HG03066 (cell line): ENCODE results near the gene TMEM164.
A peak's percentile ranks its signal among the peaks of the same experiment; 100 is the strongest.

Experiments used
- ATAC-seq: cut with Tn5 transposase; IDR thresholded peaks from one replicate; pipeline ENCODE4 v1.9.1; 2021; ENCODE audit warnings: low read depth; ENCODE audit not compliant: unreplicated experiment

TMEM164 gene

DNA sequence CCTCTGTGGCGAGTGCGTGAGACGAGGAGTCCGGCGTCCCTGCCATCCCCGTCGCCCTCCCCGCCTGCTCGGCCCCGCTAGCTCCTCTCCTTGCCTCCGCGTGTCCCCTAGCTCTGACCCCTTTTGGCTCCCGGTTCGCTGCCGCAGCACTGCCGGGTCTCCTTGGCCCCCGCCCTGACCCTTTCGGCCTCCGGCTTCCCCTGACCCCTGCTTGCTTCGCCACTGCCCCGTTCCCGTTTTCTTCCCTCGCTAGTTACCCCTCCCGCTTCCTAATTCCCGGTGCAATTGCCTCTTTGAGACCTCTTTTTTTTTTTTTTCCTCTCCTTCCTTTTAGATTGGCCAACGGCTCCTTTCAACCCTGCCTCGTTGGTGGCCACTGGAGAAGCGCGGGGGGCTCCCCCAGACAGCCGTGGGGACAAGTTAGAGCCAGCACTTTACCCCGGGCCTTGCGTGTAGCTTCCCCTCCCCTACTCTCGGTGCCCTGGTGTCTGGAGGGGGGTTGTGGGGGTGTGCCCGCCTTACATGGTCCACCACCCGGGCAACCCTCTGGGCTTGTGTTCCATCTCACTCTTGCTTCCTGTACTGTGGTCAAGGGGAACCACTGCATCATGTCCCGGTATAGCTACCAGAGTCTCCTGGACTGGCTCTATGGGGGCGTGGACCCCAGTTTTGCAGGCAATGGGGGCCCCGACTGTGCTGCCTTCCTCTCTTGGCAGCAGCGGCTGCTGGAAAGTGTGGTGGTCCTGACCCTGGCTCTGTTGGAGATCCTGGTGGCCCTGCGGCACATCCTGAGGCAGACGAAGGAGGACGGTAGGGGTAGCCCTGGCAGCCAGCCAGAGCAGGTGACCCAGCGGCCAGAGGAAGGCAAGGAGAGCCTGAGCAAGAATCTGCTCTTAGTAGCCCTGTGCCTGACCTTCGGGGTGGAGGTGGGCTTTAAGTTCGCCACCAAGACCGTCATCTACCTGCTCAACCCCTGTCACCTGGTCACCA is 548 bp downstream of the TMEM164 start:
- ATAC-seq: no peak

- no peak for ATAC-seq
These were observed 1.3 kb downstream of the TMEM164 start for GRCh38 chrX:110004215-110004614.

- no peak for ATAC-seq
These were observed 1.9 kb downstream of the TMEM164 start for GRCh38 chrX:110004731-110005369.

DNA sequence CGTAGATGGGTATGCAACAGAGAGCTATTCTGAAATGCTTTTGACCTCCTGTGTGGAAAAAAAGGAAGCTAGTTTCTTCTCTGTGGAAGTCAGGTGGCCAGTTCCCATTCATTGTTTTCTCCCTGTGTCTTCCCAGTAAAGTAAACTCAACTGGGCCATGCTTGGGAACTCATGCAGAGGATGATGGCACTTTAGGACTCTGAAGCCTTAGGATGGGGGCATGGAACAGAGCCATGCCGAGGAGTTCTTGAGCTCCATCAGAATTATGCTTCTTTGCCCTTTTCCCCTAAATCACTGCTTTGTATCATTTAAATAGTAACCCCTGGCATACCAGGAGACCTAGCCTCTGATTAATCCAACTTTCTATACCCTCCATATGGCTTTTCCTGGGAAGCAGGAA is 3.2 kb downstream of the TMEM164 start:
- ATAC-seq: no peak

DNA sequence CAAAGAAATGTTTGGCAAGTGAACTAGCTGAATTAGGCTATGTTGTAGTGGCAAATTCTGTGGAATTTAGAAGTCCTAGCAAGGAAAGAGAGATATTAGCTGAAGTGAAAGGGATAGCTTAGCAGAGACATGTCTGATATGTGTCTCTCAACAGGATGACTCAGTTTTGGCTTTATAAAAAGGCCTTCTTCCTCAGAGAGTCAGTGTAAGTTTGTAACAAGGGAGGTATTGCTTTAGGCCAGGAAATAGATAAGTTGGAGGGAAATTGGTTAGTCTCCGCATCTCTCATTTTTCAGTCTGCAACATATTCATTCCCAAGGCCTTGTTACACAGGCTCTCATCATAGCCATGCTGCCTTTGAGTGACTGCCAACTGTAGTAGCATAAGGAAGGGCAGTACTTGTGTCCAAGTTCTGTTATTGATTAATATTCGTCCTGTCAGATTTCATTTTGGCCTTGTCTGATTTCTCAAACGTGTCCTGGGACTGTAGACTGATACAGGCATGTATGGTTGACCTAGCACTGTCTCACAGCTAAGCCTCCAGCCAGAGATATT is 4.0 kb downstream of the TMEM164 start:
- ATAC-seq: no peak

DNA sequence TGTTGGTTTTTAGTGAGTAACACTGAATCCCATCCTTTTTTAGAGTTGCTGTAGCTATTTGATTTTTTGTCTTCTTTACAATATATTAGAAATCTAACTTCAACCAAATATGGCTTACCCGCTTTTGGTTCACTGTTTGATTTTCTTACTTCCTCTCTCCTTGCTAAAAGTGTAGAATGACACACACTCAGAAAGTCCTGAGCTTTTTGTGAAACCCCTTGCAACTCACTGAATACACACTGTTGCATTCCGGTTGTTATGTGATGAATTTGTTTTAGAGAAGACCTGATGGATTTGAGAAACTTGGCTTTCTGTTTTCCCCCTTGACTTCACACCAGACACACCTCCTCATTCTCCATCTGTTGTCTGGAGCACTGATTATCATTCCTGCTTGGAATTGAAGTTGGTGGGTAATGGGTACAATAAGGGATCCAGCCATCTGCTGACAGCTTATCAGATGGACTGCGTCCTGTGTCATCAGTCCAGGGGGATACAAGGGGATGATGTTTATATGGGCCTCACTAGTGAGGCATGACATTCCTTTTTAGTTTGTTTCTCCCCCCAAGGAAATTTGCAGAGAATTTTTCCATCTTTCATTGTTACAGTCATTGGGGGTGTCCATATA is 5.2 kb downstream of the TMEM164 start:
- peak; percentile 45 for ATAC-seq

- ATAC-seq: no peak
These were observed 10.0 kb downstream of the TMEM164 start for GRCh38 chrX:110012818-110013485.

DNA sequence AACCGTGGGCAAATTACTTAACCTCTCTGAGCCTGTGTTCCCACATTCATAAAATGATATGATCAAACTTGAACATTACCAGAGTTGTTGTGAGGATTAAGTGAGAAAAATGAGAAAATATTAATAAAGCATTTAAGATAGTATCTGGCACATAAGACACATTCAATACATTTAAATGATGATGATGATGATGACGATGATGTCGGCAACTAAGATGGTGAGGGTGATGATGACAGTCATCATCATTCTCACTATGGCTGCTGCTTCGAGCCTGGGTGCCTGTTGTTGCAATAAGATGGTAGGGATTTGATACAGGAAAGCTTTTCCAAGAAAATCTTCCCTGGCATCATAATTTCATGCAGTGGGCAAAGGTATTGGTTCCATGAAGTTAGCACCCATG is 11.1 kb downstream of the TMEM164 start:
- no peak for ATAC-seq

- ATAC-seq: no peak
These were observed 12.1 kb downstream of the TMEM164 start for GRCh38 chrX:110015032-110015431.

GRCh38 chrX:110015915-110016314 is 13.0 kb downstream of the TMEM164 start:
- no peak for ATAC-seq

DNA sequence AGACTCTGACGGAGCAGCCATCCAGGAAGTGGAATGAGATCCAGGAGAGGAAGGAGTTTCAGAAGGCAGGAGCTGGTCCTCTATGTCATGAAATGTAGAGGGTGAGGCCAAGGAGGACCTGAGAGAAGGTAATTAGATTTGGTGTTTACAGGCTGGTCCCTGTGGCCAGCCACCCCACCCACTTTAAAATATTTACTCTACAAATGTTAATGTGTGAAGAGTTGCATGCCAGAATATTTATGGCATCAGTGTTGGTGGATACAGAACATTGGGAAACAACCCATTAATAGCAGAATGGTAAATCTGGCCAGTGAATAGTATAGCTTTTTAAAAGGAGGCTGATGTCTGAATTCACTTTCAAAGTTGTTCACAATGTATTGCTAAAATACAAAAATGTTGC is 17.6 kb downstream of the TMEM164 start:
- ATAC-seq: no peak

GRCh38 chrX:110021258-110022022 is 18.5 kb downstream of the TMEM164 start:
- no peak for ATAC-seq

DNA sequence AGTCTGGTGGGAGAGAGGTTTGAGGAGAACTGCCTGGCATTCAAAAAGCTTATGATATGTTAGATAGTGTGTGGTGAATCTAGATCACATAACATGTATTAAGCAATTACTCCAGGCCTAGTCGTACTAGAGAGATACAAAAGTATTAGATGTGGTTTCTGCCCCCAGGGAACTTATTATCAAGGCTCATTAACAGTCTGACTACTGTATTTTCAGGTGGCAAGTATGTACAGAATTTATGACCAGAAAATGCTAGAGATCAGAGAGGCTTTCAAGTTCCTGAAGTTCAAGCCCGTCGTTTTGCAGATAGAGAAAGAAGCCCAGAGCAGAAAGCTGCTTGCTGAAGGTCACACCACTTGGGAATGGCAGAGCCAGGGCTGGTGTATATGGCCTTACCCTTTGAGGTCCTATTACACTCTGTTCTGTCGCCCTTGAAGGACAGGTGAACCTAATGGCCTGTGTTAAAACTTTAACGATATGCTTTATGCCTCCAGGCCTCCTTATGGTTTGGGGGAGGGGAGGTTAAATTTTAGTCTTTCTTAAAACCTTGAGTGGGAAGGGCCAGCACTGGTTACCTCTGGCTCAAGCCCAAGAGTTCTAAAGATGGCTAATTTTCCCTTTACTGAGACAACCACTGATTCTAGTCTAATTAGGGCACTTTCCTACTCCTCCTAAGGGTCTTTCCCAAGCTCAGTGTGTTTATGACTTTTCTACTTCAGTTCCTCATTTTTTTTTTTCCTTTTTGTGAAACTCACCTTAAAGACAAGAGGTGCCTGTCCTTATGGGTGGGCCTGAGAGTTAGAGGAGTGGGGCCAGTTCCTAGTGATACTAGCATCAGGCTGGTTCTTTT is 19.9 kb downstream of the TMEM164 start:
- no peak for ATAC-seq

DNA sequence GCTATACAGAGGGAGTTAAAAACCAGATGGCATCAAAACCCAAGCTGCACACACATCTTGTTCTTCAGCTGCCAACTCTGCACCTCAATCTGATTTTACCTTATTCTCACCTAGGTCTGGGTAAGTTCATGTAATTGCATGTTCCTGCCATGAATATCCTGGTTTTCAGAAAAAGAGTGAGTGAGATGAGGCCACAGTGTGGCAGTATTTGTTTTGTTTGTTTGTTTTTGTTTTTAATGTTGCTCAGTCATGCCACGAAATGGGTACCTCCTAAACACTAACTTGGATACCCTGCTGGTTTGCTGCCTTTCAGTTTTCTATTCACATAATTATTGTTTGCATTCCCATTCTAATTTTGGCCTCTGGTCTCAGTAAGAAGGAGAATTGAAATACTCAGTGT is 22.5 kb downstream of the TMEM164 start:
- no peak for ATAC-seq

DNA sequence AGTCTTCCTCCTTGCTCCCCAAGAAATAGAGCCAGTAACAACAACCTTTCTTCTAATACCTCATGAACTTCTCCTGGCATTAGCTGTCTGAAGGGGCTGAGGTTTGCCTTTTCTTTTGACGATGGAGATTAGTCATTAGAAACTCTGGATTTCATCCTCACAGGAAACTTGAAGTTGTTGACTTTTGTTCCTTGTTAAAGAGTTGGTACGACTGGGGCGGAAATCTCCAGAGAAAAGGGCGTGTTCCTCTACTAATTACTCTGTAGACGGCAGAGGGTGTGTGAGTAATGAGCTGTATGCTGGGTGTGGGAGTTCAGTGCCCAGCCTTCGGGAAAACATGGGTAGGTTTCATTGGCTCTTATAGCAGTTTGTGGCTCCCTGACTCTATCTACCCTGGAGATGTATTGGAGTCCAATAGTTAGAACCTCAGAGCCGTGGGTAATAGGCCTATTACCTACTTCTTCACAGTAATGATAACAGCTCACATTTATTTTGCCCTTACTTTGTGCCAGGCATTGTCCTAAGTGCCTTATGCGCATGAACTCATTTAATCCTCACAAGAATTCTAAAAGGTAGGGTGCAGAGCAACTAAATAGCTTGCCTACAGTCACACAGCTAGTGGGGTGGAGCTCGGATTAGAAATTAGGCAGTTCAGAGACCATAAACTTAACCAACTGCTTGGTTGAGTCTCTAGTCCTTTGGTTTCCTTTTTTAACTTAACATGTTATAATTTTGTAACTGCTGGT is 23.4 kb downstream of the TMEM164 start:
- no peak for ATAC-seq

- no peak for ATAC-seq
These were observed 29.7 kb downstream of the TMEM164 start for GRCh38 chrX:110032534-110033147.

DNA sequence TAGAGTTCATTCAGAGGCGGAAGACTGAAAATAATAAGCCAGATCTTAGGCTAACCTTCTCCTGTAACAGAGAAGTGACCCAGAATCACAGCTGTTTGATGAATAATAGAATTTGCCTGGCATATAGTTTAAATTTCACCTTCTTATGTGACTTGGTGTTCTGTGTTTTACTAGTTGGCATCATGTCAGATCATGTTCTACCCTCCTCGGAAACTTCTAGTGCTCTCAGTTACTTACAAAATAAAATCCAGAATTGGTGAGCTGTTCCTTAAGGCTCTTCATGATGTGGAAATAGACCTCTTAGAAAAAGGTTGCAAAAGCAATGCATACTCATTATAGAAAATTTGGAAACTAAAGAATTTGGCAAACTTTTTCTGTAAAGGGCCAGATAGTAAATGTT is 31.1 kb downstream of the TMEM164 start:
- no peak for ATAC-seq
